ENCODE data around the gene SPRR2F. TPM values are rescaled to one million over a fixed set of nuclear protein-coding genes. Genes with fewer than 3 reads are reported as not detected.

The SPRR2F gene
- total and polyA plus RNA-seq, 9 of the 15 experiments (the other 6 are each of a cell fraction or from before 2014, with no cell fraction given) = 0.22 to 2.0 (median 0.41) TPM; not detected in 4

GRCh38 chr1:153120945-153121344 lies 7.6 kb upstream of the SPRR2F start:
- no peak for ATAC-seq
- ChIA-PET CTCF (ENCODE audit: low intra/inter-chr PET ratio) (no interaction called here), POLR2A (no interaction called here)
- H3K9ac ChIP-seq (ENCODE audit: insufficient read depth in 1 of 2, low read depth in 2 of 2, low read length in 2 of 2) = no peak overlapping the region
- FAIRE-seq = no peak
- TF ChIP-seq ZNF431 (CRISPR knock-in tag; IDR thresholded peaks at IDR 0.05) (no peak), MAFK (IDR thresholded peaks at IDR 0.05; ENCODE audit: low read length) (peak; percentile 61), ZBTB34 (CRISPR knock-in tag; IDR thresholded peaks at IDR 0.05) (no peak), ZNF316 (IDR thresholded peaks at IDR 0.05) (peak; percentile 91), MAFG (tag; conservative IDR thresholded peaks at IDR 0.05) (peak; percentile 64), C11orf30 (IDR thresholded peaks at IDR 0.05; ENCODE audit: low read depth) (peak; percentile 82), MAFF (IDR thresholded peaks at IDR 0.05; ENCODE audit: low read length) (peak; percentile 50; the same call in 1 of the 2 replicates), SAP30 (IDR thresholded peaks at IDR 0.05; ENCODE audit: borderline replicate concordance, insufficient read depth, low read depth, low read length, poor library complexity, severe bottlenecking) (no peak), PHF8 (IDR thresholded peaks at IDR 0.05; ENCODE audit: borderline replicate concordance, low read length) (no peak), HDGF (IDR thresholded peaks at IDR 0.05) (no peak), NFXL1 (CRISPR knock-in tag; IDR thresholded peaks at IDR 0.05) (no peak), ZNF280B (CRISPR knock-in tag; IDR thresholded peaks at IDR 0.05) (no peak), PRPF4 (IDR thresholded peaks at IDR 0.05; ENCODE audit: insufficient read depth, low read depth, low read length, poor library complexity, severe bottlenecking) (no peak)
- in situ Hi-C loops (cut with MboI) = no loop called here
- H3K36me3 ChIP-seq (ENCODE audit: control insufficient read depth, insufficient read depth, low read length) = no peaks in the 10 kb centered on the region
- no peak overlapping the region for H2AFZ ChIP-seq (ENCODE audit: low read depth, low read length)
- H3K4me1 ChIP-seq (replicated peaks in 1 of 2; ENCODE audit: control insufficient read depth in 2 of 2, insufficient read depth in 2 of 2, low read length in 2 of 2) = peaks cover 0 to 4% of the 10 kb centered on the region in 2 experiments; a peak in 1 of 5 replicates
- H3K4me3 ChIP-seq = no peak overlapping the region
- BruUV-seq (replicated peaks) = no TSS peak
- DNase-seq (ENCODE audit: extremely low read depth in 1 of 4, low spot score in 3 of 4) = no peak
- H3K27ac ChIP-seq (ENCODE audit: extremely low read depth, low read depth, low read length) = no peak overlapping the region
- H3K4me2 ChIP-seq (ENCODE audit: insufficient read depth, low read length) = no peak overlapping the region
- no peaks in the 10 kb centered on the region for H3K9me1 ChIP-seq (ENCODE audit: control insufficient read depth, insufficient read depth, low read length)
- H3K27me3 ChIP-seq (ENCODE audit: control insufficient read depth in 2 of 2, insufficient read depth in 2 of 2, low read length in 2 of 2) = no peaks in the 10 kb centered on the region
- no peaks in the 10 kb centered on the region for H3K79me2 ChIP-seq (ENCODE audit: control insufficient read depth, insufficient read depth, low read length)
- H3K9me3 ChIP-seq (replicated peaks; ENCODE audit: control insufficient read depth, insufficient read depth, low read depth, low read length) = no peaks in the 10 kb centered on the region
- no peaks in the 10 kb centered on the region for H4K20me1 ChIP-seq (replicated peaks; ENCODE audit: control insufficient read depth, insufficient read depth, low read length)
- intact Hi-C loops (cut with micrococcal nuclease) = no loop called here

Measured in K562 (cell line).